GM21526 (cell line): Measurements from ENCODE around the gene RASAL3.

Experiments
- ATAC-seq: cut with Tn5 transposase; IDR thresholded peaks from one replicate; pipeline ENCODE4 v1.9.1; 2021; ENCODE audit warnings: moderate library complexity; ENCODE audit not compliant: unreplicated experiment, low FRiP score

The RASAL3 gene

GRCh38 chr19:15436826-15437110 is 27.6 kb downstream of the RASAL3 start:
- ATAC-seq: no peak

DNA sequence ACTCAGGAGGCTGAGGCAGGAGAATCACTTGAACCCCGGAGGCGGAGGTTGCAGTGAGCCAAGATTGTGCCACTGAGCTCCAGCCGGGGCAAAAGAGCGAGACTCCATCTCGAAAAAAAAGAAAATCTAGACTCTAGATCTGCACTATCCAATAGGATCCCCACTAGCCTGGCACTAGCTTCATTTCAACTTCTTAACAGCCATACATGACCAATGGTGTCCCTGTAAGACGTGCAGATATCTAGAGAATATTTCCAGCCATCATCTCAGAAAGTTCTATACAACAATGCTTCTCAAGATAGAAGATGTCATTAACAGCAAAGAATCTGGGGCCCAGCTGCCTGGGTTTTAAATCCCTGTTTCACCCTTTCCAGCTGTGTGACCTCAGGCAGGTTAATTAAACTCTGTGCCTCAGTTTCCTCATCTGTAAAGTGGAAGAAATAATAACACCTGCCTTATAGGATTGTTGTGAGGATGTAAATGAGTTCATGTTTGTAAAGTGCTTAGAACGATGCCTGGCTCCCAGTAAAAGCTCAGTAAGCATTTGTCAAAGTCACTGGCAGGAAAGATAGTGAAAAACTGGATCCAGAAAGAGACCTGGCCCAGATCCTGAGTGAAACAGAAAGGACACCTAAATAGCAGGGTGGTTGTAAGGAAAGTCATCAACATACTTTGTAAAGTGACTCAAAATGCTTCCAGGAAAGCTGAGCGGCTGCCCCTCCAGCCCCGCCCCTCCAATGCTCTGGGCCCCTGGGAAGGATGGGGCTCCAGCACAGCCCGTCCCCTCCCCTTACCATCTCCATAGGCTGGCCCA is 28.1 kb downstream of the RASAL3 start:
- no peak for ATAC-seq

GRCh38 chr19:15433519-15434069 is 30.8 kb downstream of the RASAL3 start:
- ATAC-seq: no peak

DNA sequence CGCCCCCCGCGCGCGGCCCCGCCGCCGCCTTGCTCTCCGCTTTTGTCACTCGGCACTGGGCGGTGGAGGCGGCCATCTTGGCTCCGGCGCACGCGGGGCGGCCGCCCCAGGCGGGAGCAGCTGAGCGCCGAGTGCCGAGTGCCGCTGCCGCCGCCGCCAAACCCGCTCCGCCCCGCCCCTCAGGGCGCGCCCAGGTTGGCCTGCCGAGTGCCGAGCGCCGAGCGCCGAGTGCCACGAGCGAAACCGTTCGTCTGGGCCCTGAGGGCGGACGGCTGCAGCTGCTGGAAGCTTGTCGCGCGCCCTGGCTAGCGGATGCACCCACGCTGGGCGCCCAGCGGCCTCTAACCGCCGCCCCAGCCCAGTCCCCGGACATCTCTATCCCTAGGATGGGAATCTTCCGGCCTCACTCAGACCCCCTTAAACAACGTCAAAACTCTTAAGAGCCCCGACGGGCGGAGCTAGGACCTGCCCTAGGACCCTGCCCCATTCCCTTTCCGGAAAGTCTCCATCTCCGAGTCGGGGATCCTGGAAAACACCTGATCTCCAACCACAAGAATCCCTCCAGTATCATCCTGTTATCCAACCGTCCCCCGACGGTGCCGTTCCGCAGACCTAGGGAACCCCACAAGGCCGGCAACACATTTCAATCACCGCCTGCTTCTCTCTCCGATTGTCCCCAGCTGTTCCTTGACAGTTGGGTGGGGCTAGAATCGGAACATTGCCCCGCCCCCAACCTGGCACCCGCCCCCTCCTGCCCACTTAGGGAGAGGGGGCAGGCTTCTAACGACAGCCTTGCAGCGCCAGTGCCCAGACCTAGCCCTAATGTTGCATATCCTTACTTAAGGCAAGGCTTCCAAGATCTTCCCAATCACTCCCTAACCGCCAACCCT is 31.5 kb downstream of the RASAL3 start:
- ATAC-seq: peak; percentile 41

DNA sequence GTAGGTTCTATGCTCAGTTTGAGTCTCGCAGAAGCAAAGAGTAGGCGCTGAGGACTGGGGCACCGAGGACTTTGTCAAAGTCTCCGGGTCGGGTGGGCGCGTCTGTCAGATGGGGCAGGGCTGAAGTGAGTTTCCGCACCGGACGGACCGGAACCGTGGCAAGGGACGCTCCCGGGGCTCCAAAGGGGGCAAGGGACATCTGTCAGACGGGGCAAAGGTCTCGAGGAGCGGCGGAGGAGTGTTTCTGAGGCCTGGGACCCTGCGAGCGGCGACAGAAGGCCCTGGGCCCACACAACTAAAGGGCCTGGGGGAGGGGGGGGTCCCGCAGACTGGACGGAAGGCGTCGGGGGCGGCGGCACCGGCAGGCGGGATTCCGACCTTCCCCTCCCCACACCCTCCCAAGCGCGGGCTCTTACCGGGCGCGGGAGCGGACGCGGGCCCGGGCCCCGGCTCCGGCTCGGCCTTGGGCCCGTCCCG is 32.3 kb downstream of the RASAL3 start:
- ATAC-seq: peak; percentile 5

GRCh38 chr19:15431396-15432017 is 32.8 kb downstream of the RASAL3 start:
- ATAC-seq: no peak

GRCh38 chr19:15430526-15431120 is 33.7 kb downstream of the RASAL3 start:
- ATAC-seq: no peak

- ATAC-seq: no peak
These were observed 34.4 kb downstream of the RASAL3 start for GRCh38 chr19:15429825-15430467.

GRCh38 chr19:15428956-15429824 is 35.2 kb downstream of the RASAL3 start:
- no peak for ATAC-seq

GRCh38 chr19:15427991-15428471 is 36.3 kb downstream of the RASAL3 start:
- ATAC-seq: no peak

- ATAC-seq: no peak
These were observed 37.0 kb downstream of the RASAL3 start for GRCh38 chr19:15427350-15427700.

- ATAC-seq: no peak
These were observed 37.6 kb downstream of the RASAL3 start for GRCh38 chr19:15426485-15427349.

- no peak for ATAC-seq
These were observed 38.9 kb downstream of the RASAL3 start for GRCh38 chr19:15425321-15425950.

DNA sequence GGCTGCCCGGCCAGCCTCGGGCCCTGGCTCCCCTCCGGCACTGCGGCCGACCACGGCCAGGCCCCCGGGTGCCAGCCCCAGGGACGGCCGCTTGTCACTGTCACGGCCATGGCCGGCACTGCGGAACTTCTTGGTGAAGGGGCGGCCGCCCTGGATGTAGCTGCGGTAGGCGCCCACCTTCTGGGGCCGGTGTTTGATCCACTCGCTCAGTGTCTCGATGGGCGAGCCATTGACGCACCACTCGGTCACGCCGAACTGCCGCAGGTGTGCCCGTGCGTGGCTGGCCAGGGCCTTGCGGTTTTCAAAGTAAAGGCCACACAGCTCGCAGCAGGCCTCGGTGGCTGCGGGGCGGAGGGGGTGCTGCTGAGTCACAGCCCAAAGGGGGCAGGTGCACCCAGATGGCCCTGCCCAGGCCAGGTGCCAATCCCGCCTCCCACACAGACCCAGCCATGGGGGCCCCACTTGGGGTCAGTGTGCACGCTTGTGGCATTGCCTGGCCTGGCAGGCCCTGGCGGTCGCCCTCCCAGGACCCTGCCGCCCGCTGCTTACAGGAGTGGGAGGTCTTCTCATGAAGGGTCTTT is 39.6 kb downstream of the RASAL3 start:
- no peak for ATAC-seq

GRCh38 chr19:15424121-15424520 is 40.2 kb downstream of the RASAL3 start:
- no peak for ATAC-seq

GRCh38 chr19:15423130-15423529 is 41.2 kb downstream of the RASAL3 start:
- no peak for ATAC-seq
